Measurements from ENCODE around the gene FAM181B. TPM values are rescaled to one million over a fixed set of nuclear protein-coding genes. Genes with fewer than 3 reads are reported as not detected.

Gene FAM181B
- total and polyA plus RNA-seq, 3 donors from 2014 or later, result 0.45 to 1.2 (median 1.1) TPM

DNA sequence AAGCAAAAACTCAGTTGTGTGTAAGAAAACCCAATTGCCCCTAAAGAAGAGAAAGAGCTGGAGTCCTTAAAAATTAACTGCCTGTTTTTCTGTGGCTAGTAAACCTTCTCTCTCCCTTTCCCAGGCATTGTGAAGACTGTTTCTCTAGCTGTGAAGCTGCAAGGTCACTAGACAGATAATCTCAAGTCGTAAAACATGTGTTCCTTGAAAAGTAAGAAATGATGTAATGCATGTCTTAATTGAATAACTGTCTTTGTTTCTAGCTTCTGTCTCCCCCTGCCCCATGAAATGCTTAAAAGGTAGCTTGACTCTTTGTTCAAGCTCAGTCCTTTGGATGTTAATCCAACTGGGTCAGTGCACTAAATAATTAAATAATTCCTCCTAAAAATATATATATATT is 29.5 kb upstream of the FAM181B start:
- Histone ChIP-seq H3K4me3 (no peak overlapping the region), H3K27me3 (no peaks in the 10 kb centered on the region), H3K27ac (no peak overlapping the region), H3K36me3 (ENCODE audit: low read depth, missing control alignments) (no peaks in the 10 kb centered on the region), H3K4me1 (no peaks in the 10 kb centered on the region), H3K9me3 (no peaks in the 10 kb centered on the region)
- no peak for TF ChIP-seq POLR2A (IDR thresholded peaks at IDR 0.05)
- TF ChIP-seq, protein P1, sequence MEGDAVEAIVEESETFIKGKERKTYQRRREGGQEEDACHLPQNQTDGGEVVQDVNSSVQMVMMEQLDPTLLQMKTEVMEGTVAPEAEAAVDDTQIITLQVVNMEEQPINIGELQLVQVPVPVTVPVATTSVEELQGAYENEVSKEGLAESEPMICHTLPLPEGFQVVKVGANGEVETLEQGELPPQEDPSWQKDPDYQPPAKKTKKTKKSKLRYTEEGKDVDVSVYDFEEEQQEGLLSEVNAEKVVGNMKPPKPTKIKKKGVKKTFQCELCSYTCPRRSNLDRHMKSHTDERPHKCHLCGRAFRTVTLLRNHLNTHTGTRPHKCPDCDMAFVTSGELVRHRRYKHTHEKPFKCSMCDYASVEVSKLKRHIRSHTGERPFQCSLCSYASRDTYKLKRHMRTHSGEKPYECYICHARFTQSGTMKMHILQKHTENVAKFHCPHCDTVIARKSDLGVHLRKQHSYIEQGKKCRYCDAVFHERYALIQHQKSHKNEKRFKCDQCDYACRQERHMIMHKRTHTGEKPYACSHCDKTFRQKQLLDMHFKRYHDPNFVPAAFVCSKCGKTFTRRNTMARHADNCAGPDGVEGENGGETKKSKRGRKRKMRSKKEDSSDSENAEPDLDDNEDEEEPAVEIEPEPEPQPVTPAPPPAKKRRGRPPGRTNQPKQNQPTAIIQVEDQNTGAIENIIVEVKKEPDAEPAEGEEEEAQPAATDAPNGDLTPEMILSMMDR (IDR thresholded peaks at IDR 0.05), result no peak
- 38 to 56% methylated on average over 1 of the region's 1 CpG for WGBS, 2 donors
- DNase-seq, result no peak
- intact Hi-C loops (cut with DNase I; ENCODE audit: low total_unique reads), result no loop called here

GRCh38 chr11:82759649-82760048 is 26.0 kb upstream of the FAM181B start:
- no peaks in the 10 kb centered on the region for H3K27me3 ChIP-seq
- H3K4me3 ChIP-seq, result no peak overlapping the region
- WGBS, 2 donors, result 95% methylated on average over 3 of the region's 3 CpGs
- no peak for DNase-seq
- H3K4me1 ChIP-seq, result peaks cover 5% of the 10 kb centered on the region
- no peaks in the 10 kb centered on the region for H3K9me3 ChIP-seq
- H3K36me3 ChIP-seq (ENCODE audit: low read depth, missing control alignments), result no peaks in the 10 kb centered on the region
- intact Hi-C loops (cut with DNase I; ENCODE audit: low total_unique reads), result no loop called here
- TF ChIP-seq, protein P1 (IDR thresholded peaks at IDR 0.05), result no peak
- no peak for TF ChIP-seq POLR2A (IDR thresholded peaks at IDR 0.05)
- no peak overlapping the region for H3K27ac ChIP-seq

DNA sequence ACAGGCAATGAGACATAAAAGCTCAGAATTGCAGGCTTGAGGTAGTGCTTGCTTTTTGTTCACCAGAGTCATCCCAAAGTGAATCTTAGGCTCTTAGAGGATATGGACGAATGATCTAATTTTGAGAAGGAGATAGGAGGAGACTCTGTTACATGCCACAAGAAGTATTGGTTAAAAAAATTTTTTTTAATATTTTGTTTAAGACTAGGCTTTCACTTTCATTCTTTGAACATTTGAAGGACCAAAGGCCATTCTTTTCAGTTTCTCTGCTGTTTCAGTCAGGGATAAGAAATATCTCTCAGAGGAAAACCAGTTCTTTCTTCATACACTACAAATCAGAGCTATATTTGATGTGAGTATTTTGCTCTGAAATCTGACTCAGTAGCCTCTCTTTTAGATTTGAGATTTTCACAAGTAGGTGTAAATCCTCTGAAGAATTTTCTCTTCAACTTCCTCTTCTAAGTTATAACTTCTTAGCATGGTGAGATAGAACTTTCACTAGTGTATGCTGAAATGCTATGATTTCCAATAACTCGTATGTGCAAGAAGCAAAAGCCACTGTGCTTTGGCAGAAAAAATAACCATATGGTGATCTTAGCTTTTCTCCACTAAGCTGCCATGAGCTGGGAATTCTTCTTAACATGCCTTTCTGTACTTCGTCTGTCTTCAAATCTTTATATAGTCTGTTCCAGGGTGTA is 24.1 kb upstream of the FAM181B start:
- no peaks in the 10 kb centered on the region for H3K9me3 ChIP-seq
- whole genome bisulfite sequencing, 2 donors, result 50 to 59% methylated on average over 3 of the region's 3 CpGs
- H3K27ac ChIP-seq, result no peak overlapping the region
- H3K4me3 ChIP-seq, result no peak overlapping the region
- peaks cover 5% of the 10 kb centered on the region for H3K4me1 ChIP-seq
- H3K27me3 ChIP-seq, result no peaks in the 10 kb centered on the region
- no peaks in the 10 kb centered on the region for H3K36me3 ChIP-seq (ENCODE audit: low read depth, missing control alignments)
- TF ChIP-seq, protein P1 (IDR thresholded peaks at IDR 0.05), result no peak
- no peak for TF ChIP-seq POLR2A (IDR thresholded peaks at IDR 0.05)
- intact Hi-C loops (cut with DNase I; ENCODE audit: low total_unique reads), result no loop called here
- DNase-seq, result no peak

- TF ChIP-seq POLR2A (IDR thresholded peaks at IDR 0.05), result no peak
- TF ChIP-seq, protein P1 (IDR thresholded peaks at IDR 0.05), result no peak
- Histone ChIP-seq H3K4me3 (no peak overlapping the region), H3K27ac (no peak overlapping the region), H3K27me3 (no peaks in the 10 kb centered on the region), H3K9me3 (no peaks in the 10 kb centered on the region), H3K36me3 (ENCODE audit: low read depth, missing control alignments) (no peaks in the 10 kb centered on the region), H3K4me1 (peaks cover 5% of the 10 kb centered on the region)
- WGBS, 2 donors, result 53 to 57% methylated on average over 8 of the region's 8 CpGs
- intact Hi-C loops (cut with DNase I; ENCODE audit: low total_unique reads), result no loop called here
- no peak for DNase-seq
Measured at GRCh38 chr11:82756765-82757639, 23.3 kb upstream of the FAM181B start.
